DMS 273 treated with DMSO at 0.1 percent for 48 hours (cell line): Measurements from ENCODE around the gene ARL10.

Experiments used
- DNase-seq: peaks from one replicate; lab custom pipeline; 2025; lab: John Stamatoyannopoulos, UW

Gene ARL10

GRCh38 chr5:176361437-176362232, 3.7 kb upstream of the ARL10 start, which contains the start of gene KIAA1191:
TSS of gene KIAA1191 (minus strand) at chr5:176361764. CDS start at chr5:176359508, 2,256 bp downstream.
- DNase-seq = peak; percentile 71

- no peak for DNase-seq
Observed at GRCh38 chr5:176362233-176362490, 3.1 kb upstream of the ARL10 start.

GRCh38 chr5:176364765-176365350, 429 bp upstream of the ARL10 start:
- DNase-seq = no peak

- DNase-seq = no peak
Observed at GRCh38 chr5:176366232-176366894, 1.1 kb downstream of the ARL10 start.

- no peak for DNase-seq
Observed at GRCh38 chr5:176368726-176369125, 3.4 kb downstream of the ARL10 start.

GRCh38 chr5:176369934-176370711, 4.8 kb downstream of the ARL10 start:
- DNase-seq = no peak

GRCh38 chr5:176371621-176372539, 6.6 kb downstream of the ARL10 start:
- no peak for DNase-seq

GRCh38 chr5:176373100-176373818, 8.0 kb downstream of the ARL10 start:
- no peak for DNase-seq

- DNase-seq = no peak
Observed at GRCh38 chr5:176379881-176380280, 14.6 kb downstream of the ARL10 start.

- no peak for DNase-seq
Observed at GRCh38 chr5:176381423-176381822, 16.1 kb downstream of the ARL10 start.

GRCh38 chr5:176381979-176382378, 16.7 kb downstream of the ARL10 start:
- no peak for DNase-seq

GRCh38 chr5:176382721-176383120, 17.4 kb downstream of the ARL10 start:
- DNase-seq = no peak

GRCh38 chr5:176383248-176383905, 18.1 kb downstream of the ARL10 start:
- no peak for DNase-seq

GRCh38 chr5:176383961-176384360, 18.7 kb downstream of the ARL10 start:
- DNase-seq = no peak

- DNase-seq = no peak
Observed at GRCh38 chr5:176384366-176384930, 19.2 kb downstream of the ARL10 start.

GRCh38 chr5:176384991-176385390, 19.7 kb downstream of the ARL10 start:
- no peak for DNase-seq

- no peak for DNase-seq
Observed at GRCh38 chr5:176386491-176386890, 21.2 kb downstream of the ARL10 start.

GRCh38 chr5:176387384-176387925, 22.2 kb downstream of the ARL10 start:
- no peak for DNase-seq

- DNase-seq = no peak
Observed at GRCh38 chr5:176388003-176388443, 22.7 kb downstream of the ARL10 start.
